Gastroesophageal sphincter (tissue), 3 donors: ENCODE measurements around the gene FNDC3B.

Experiments
- CTCF ChIP-seq, 4 experiments: fragments of 200-600 bp in 2 of 4; fragments of 450-650 bp in 2 of 4; sonication (generic) in 1 of 4; IDR thresholded peaks; one replicate each; pipeline ENCODE4 v1.5.1; 2017 to 2019; ENCODE audit warnings: antibody characterized with exemption in 4 of 4, mild to moderate bottlenecking in 2 of 4, moderate library complexity in 2 of 4
- EP300 ChIP-seq: sonication (generic); formaldehyde crosslinking; IDR thresholded peaks from one replicate; pipeline ENCODE4 v1.6.1; 2017; ENCODE audit warnings: antibody characterized with exemption, mild to moderate bottlenecking
- POLR2A ChIP-seq, 2 donors: fragments of 450-650 bp; IDR thresholded peaks; one replicate each; pipeline ENCODE4 v1.6.1; 2017; ENCODE audit warnings: antibody characterized with exemption in 2 of 2, mild to moderate bottlenecking in 2 of 2, moderate library complexity in 1 of 2

GRCh38 chr3:172312001-172312400 is 272.6 kb downstream of the FNDC3B start:
- TF ChIP-seq CTCF (IDR thresholded peaks at IDR 0.05) (no peak), POLR2A (IDR thresholded peaks at IDR 0.05) (no peak), EP300 (no peak)
